Panc1 (cell line): ENCODE data around the gene WLS. TPM values are rescaled to one million over a fixed set of nuclear protein-coding genes. Genes with fewer than 3 reads are reported as not detected.

Experiments
- ATAC-seq: fragments of 200-7000 bp; cut with Tn5 transposase; 2 replicates; pipeline ENCODE4 v1.9.1; 2020; ENCODE audit warnings: mild to moderate bottlenecking, moderate library complexity
- BruUV-seq: library from RNA; stranded (reverse); fragments of 400-500 nt; replicated peaks from 2 replicates; lab custom pipeline; 2021; lab: Mats Ljungman, UMichigan
- CTCF ChIA-PET: fragments of 300-600 bp; sonication (Branson Sonifier 250); formaldehyde crosslinking; loops from one replicate; lab custom pipeline; 2022; ENCODE audit warnings: antibody characterized with exemption; lab: Charles Lee
- POLR2A ChIA-PET: fragments of 300-600 bp; sonication (Branson Sonifier 250); formaldehyde crosslinking; loops from one replicate; lab custom pipeline; 2022; ENCODE audit warnings: antibody characterized with exemption; lab: Charles Lee
- DNase-seq: peaks from one replicate; pipeline ENCODE4 v3.0.0-alpha.2; 2010; ENCODE audit warnings: low read depth, low spot score
- H3K27ac ChIP-seq: 2 replicates; pipeline ENCODE4 v1.5.1; 2011; ENCODE audit warnings: mild to moderate bottlenecking, low read length, inconsistent platforms
- H3K27me3 ChIP-seq: fragments of 200-500 bp; sonication (Bioruptor generic); 2 replicates; pipeline ENCODE4 v1.6.0; 2014; ENCODE audit warnings: low read length, inconsistent platforms; ENCODE audit not compliant: control insufficient read depth, insufficient read depth
- H3K36me3 ChIP-seq: fragments of 200-500 bp; sonication (Bioruptor generic); 2 replicates; pipeline ENCODE4 v1.5.1; 2014; ENCODE audit warnings: inconsistent platforms, mild to moderate bottlenecking, low read length, moderate library complexity; ENCODE audit not compliant: control insufficient read depth, insufficient read depth
- H3K4me1 ChIP-seq: 2 replicates; pipeline ENCODE4 v1.5.1; 2011; ENCODE audit warnings: inconsistent platforms, mild to moderate bottlenecking, low read length, moderate library complexity; ENCODE audit not compliant: control insufficient read depth, insufficient read depth
- H3K4me3 ChIP-seq, 2 experiments: 2 replicates each; pipeline ENCODE4 v1.5.1; 2011 to 2012; ENCODE audit warnings: low read depth in 2 of 2, low read length in 2 of 2, mild to moderate bottlenecking in 2 of 2, inconsistent platforms in 1 of 2, moderate library complexity in 1 of 2
- H3K9me3 ChIP-seq: fragments of 200-500 bp; sonication (Bioruptor generic); 2 replicates; pipeline ENCODE4 v1.5.1; 2014; ENCODE audit warnings: low read depth, mild to moderate bottlenecking, inconsistent platforms, low read length, moderate library complexity; ENCODE audit not compliant: control insufficient read depth, insufficient read depth
- POLR2AphosphoS5 ChIP-seq: IDR thresholded peaks from 2 replicates; pipeline ENCODE4 v1.6.1; 2012; ENCODE audit warnings: mild to moderate bottlenecking, low read depth, low read length, moderate library complexity
- SIN3A ChIP-seq: IDR thresholded peaks from 2 replicates; pipeline ENCODE4 v1.6.1; 2012; ENCODE audit warnings: low read depth, mild to moderate bottlenecking, low read length, moderate library complexity, borderline replicate concordance; ENCODE audit not compliant: insufficient read depth
- TCF7L2 ChIP-seq: IDR thresholded peaks from 2 replicates; pipeline ENCODE4 v1.6.1; 2011; ENCODE audit warnings: mild to moderate bottlenecking, low read depth, low read length, inconsistent platforms
- in situ Hi-C: cut with HindIII; loops from 2 replicates; pipeline ENCODE4 v1.10.0; 2016; ENCODE audit warnings: low sequenced_read_pairs, low pct_unique_long_range_greater_than_20kb
- intact Hi-C: fragments of 100-400 bp; cut with micrococcal nuclease; formaldehyde crosslinking; loops from one replicate; pipeline ENCODE4 v1.10.0; 2022; ENCODE audit not compliant: unreplicated experiment
- total RNA-seq: library from RNA; stranded (reverse); gene quantifications from one replicate; pipeline ENCODE4 v1.2.1, GENCODE V29; 2021; ENCODE audit not compliant: unreplicated experiment
- TF ChIP-seq, protein P1 (sequence below), 2 experiments: IDR thresholded peaks; 2 replicates each; pipeline ENCODE4 v1.6.1; 2011 to 2012; ENCODE audit warnings: low read depth in 2 of 2, control low read depth in 1 of 2, low read length in 1 of 2, mild to moderate bottlenecking in 1 of 2, moderate library complexity in 1 of 2; ENCODE audit not compliant: insufficient read depth in 1 of 2
- TF ChIP-seq, protein P2 (sequence below): fragments of 450-650 bp; IDR thresholded peaks from 2 replicates; pipeline ENCODE4 v1.5.1; 2017; ENCODE audit warnings: mild to moderate bottlenecking

Gene WLS
- total RNA-seq, 1 experiment from 2014 or later = 29.6 TPM

DNA sequence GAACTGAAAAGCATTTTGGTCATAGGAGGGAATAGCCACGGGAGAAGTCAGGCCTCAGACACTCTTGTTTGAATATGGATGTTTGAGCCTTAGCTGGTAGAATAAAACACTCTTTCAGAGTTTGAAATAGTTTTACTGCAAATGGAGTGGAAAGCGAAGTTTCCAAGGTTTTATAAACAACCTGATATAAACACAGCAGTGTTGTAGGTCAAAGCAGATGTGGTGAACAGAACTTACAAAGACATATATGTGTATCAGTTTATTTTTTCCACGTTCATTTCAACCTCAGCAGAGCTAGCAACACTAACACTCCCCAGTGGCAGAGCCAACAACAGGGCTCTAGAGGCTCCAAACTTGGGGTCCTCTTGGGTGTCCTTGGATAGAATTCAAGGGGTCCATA is 89.9 kb downstream of the WLS start:
- Histone ChIP-seq H3K4me3 (no peak overlapping the region), H3K4me1 (no peaks in the 10 kb centered on the region), H3K27me3 (no peaks in the 10 kb centered on the region), H3K27ac (no peak overlapping the region), H3K36me3 (no peaks in the 10 kb centered on the region), H3K9me3 (no peaks in the 10 kb centered on the region)
- TF ChIP-seq POLR2AphosphoS5 (no peak), SIN3A (no peak), TCF7L2 (no peak)
- TF ChIP-seq, protein P1, sequence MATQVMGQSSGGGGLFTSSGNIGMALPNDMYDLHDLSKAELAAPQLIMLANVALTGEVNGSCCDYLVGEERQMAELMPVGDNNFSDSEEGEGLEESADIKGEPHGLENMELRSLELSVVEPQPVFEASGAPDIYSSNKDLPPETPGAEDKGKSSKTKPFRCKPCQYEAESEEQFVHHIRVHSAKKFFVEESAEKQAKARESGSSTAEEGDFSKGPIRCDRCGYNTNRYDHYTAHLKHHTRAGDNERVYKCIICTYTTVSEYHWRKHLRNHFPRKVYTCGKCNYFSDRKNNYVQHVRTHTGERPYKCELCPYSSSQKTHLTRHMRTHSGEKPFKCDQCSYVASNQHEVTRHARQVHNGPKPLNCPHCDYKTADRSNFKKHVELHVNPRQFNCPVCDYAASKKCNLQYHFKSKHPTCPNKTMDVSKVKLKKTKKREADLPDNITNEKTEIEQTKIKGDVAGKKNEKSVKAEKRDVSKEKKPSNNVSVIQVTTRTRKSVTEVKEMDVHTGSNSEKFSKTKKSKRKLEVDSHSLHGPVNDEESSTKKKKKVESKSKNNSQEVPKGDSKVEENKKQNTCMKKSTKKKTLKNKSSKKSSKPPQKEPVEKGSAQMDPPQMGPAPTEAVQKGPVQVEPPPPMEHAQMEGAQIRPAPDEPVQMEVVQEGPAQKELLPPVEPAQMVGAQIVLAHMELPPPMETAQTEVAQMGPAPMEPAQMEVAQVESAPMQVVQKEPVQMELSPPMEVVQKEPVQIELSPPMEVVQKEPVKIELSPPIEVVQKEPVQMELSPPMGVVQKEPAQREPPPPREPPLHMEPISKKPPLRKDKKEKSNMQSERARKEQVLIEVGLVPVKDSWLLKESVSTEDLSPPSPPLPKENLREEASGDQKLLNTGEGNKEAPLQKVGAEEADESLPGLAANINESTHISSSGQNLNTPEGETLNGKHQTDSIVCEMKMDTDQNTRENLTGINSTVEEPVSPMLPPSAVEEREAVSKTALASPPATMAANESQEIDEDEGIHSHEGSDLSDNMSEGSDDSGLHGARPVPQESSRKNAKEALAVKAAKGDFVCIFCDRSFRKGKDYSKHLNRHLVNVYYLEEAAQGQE (IDR thresholded peaks at IDR 0.05; ENCODE audit: insufficient read depth in 1 of 2, low read depth in 2 of 2, low read length in 1 of 2) = no peak
- TF ChIP-seq, protein P2, sequence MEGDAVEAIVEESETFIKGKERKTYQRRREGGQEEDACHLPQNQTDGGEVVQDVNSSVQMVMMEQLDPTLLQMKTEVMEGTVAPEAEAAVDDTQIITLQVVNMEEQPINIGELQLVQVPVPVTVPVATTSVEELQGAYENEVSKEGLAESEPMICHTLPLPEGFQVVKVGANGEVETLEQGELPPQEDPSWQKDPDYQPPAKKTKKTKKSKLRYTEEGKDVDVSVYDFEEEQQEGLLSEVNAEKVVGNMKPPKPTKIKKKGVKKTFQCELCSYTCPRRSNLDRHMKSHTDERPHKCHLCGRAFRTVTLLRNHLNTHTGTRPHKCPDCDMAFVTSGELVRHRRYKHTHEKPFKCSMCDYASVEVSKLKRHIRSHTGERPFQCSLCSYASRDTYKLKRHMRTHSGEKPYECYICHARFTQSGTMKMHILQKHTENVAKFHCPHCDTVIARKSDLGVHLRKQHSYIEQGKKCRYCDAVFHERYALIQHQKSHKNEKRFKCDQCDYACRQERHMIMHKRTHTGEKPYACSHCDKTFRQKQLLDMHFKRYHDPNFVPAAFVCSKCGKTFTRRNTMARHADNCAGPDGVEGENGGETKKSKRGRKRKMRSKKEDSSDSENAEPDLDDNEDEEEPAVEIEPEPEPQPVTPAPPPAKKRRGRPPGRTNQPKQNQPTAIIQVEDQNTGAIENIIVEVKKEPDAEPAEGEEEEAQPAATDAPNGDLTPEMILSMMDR = no peak
- in situ Hi-C loops = no loop called here
- ATAC-seq = no peak
- CTCF ChIA-PET = no interaction called here
- intact Hi-C loops = no loop called here
- DNase-seq = no peak
- POLR2A ChIA-PET = no interaction called here
- no TSS peak for BruUV-seq

DNA sequence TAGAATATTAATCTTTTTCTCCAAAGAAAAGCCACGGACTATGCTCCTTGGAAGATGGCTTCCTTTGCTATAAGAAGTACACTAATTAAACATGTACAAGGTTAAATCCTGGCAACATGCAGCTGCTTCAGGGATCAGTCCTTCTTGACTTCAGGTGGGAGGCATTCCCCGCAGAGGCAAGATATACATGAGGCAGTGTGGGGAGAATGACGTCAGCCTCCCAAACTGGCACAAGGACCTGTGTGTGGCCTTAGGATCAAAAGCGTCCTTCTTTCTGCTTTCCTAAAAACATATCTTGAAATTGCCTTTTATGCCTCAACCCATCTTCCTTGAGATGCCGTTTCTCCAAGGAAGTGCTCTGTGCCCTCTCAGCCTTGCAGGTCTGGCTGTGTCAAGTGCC is 90.3 kb downstream of the WLS start:
- in situ Hi-C loops = no loop called here
- Histone ChIP-seq H3K27me3 (no peaks in the 10 kb centered on the region), H3K4me1 (no peaks in the 10 kb centered on the region), H3K9me3 (no peaks in the 10 kb centered on the region), H3K4me3 (no peak overlapping the region), H3K27ac (no peak overlapping the region), H3K36me3 (no peaks in the 10 kb centered on the region)
- intact Hi-C loops = no loop called here
- BruUV-seq = no TSS peak
- no peak for DNase-seq
- POLR2A ChIA-PET = no interaction called here
- TF ChIP-seq TCF7L2 (no peak), SIN3A (no peak), POLR2AphosphoS5 (no peak)
- TF ChIP-seq, protein P2 = no peak
- TF ChIP-seq, protein P1 (IDR thresholded peaks at IDR 0.05; ENCODE audit: insufficient read depth in 1 of 2, low read depth in 2 of 2, low read length in 1 of 2) = no peak
- CTCF ChIA-PET = no interaction called here
- ATAC-seq = no peak
